Activated naive CD4-positive, alpha-beta T cell treated with anti-CD3 and anti-CD28 coated beads, Interleukin-2, amount 10 ng/mL, durations not matched to agents 7 days and 5 days (primary cell): ENCODE results near the gene MN1.

Experiments used
- CTCF ChIA-PET: fragments of 350-600 bp; sonication (Branson Sonifier 250); formaldehyde crosslinking; loops from one replicate; lab custom pipeline; 2021; ENCODE audit warnings: antibody characterized with exemption; lab: Charles Lee
- DNase-seq: peaks from one replicate; pipeline ENCODE4 v3.0.0-alpha.2; 2020
- H3K27ac Mint-ChIP-seq: one replicate; pipeline ENCODE4 v1.8.0; 2021; ENCODE audit warnings: mild to moderate bottlenecking, moderate library complexity, mixed read lengths
- H3K27me3 Mint-ChIP-seq: one replicate; pipeline ENCODE4 v1.8.0; 2021; ENCODE audit warnings: mild to moderate bottlenecking, mixed read lengths
- H3K36me3 Mint-ChIP-seq: one replicate; pipeline ENCODE4 v1.8.0; 2021; ENCODE audit warnings: mixed read lengths
- H3K4me1 Mint-ChIP-seq: one replicate; pipeline ENCODE4 v1.8.0; 2021; ENCODE audit warnings: mixed read lengths
- H3K4me3 Mint-ChIP-seq: one replicate; pipeline ENCODE4 v1.8.0; 2021; ENCODE audit warnings: mild to moderate bottlenecking, moderate library complexity, mixed read lengths
- H3K9me3 Mint-ChIP-seq: one replicate; pipeline ENCODE4 v1.8.0; 2021; ENCODE audit warnings: mixed read lengths

The MN1 gene

DNA sequence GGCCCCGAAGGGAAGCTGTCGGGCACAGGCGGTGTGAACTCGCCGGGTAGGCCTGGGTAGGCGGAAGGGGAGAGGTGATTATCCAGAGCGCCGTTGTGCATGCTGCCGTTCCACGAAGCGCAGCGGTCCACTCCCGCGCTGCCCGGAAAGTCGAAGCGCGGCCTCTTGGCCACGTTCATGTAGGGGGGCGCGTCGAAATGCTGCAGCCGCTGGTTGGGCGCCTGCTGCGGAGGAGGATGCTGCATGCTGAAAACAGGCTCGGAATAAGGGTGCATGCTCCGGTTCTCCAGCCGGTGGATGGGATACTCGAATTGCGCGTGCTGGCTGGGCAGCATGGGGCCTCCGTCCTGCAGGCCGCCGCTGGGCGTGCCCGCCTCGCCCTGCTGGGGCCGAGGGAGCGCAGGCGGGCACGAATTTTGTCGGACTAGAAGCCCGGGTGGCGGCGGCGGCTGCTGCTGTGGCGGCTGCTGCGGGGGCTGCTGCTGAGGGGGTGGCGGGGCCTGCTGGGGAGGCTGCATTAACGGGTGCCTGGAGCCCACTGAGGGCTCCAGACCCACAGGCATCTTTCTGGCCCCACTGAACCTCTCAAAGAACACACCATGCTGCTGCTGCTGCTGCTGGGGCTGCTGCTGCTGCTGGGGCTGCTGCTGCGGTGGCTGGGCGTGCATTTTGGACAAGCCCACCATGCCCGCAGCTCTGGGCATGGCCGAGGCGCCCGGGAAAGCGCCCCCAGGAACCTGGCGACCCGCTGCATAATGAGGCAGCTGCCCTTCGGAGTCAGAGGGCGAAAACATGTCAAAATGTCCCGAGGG is 2.3 kb downstream of the MN1 start:
- Mint-ChIP-seq H3K36me3 (no peaks in the 10 kb centered on the region), H3K27me3 (peaks cover 51% of the 10 kb centered on the region), H3K27ac (no peak overlapping the region), H3K4me3 (peak overlapping the region; percentile 37), H3K9me3 (no peaks in the 10 kb centered on the region), H3K4me1 (peaks cover 14% of the 10 kb centered on the region)
- CTCF ChIA-PET: no interaction called here
- no peak for DNase-seq

DNA sequence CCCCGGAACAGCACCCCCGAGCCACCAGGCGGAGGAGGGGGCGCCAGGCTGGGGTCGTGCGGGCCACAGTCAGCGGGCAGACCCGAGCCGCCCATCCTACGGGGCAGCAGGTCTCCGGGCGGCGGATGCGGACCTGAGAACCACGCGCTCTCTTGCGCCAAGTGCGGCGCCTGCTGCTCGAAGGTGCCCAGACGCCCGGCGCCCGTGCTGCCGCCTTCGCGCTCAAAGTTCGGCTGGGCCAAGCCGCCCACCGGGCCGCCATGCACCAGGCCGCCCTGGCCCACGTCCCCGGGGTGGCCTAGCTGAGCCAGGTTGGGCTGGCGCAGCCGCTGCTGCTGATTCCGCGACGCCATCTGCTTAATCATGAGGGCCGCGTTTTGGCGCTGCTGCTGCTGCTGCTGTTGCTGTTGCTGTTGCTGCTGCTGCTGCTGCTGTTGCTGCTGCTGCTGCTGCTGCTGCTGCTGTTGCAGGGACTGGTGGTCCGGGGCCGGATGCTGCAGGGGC is 3.0 kb downstream of the MN1 start:
- no peaks in the 10 kb centered on the region for H3K9me3 Mint-ChIP-seq
- H3K4me3 Mint-ChIP-seq: peak overlapping the region; percentile 37
- H3K36me3 Mint-ChIP-seq: no peaks in the 10 kb centered on the region
- H3K27me3 Mint-ChIP-seq: peaks cover 45% of the 10 kb centered on the region
- DNase-seq: no peak
- H3K4me1 Mint-ChIP-seq: peaks cover 14% of the 10 kb centered on the region
- H3K27ac Mint-ChIP-seq: no peak overlapping the region
- CTCF ChIA-PET: no interaction called here

DNA sequence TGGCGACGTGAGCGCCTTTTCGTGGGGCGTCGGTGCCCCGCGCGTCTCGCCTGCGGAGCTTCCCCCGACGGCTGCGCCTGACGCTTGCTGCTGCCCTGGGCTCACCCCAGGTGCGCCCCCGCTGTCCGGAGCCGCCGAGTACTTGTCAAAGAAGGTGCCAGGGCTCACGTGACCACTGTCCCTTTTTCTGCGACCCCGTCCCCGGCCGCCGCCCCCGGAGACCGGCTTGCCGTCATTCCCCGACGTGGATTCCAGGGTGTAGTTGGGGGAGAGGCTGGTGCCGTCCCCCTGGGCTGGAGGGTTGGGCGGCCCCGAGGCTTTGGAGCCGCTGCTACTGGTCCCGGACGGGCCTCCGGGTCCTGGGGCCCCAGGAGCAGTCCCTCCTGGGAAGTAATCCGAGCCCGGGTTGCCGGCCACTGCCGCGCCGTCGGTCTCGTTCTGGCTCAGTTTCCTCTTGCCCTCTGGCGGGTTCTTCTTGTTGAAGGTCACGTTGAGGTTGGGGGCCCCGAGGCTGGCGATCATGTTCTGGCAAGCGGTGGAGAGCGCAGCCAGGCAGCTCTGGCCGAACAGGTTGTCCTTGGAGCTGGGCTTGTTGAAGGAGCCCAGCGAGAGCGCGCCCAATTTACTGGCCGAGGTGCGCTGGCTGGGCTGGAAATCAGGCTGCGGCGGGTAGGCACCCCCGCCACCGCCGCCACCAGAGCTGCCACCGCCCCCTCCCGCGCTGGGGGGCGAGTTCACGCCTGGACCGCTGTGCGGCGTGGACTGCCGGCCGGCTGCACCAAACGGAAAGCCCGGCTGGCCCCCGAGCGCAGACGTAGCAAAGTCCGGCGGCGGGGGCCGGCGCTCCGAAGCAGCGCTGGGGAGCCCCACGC is 3.8 kb downstream of the MN1 start:
- H3K27me3 Mint-ChIP-seq: peaks cover 38% of the 10 kb centered on the region
- CTCF ChIA-PET: no interaction called here
- H3K4me3 Mint-ChIP-seq: no peak overlapping the region
- H3K27ac Mint-ChIP-seq: no peak overlapping the region
- no peaks in the 10 kb centered on the region for H3K36me3 Mint-ChIP-seq
- DNase-seq: no peak
- no peaks in the 10 kb centered on the region for H3K9me3 Mint-ChIP-seq
- peaks cover 11% of the 10 kb centered on the region for H3K4me1 Mint-ChIP-seq

DNA sequence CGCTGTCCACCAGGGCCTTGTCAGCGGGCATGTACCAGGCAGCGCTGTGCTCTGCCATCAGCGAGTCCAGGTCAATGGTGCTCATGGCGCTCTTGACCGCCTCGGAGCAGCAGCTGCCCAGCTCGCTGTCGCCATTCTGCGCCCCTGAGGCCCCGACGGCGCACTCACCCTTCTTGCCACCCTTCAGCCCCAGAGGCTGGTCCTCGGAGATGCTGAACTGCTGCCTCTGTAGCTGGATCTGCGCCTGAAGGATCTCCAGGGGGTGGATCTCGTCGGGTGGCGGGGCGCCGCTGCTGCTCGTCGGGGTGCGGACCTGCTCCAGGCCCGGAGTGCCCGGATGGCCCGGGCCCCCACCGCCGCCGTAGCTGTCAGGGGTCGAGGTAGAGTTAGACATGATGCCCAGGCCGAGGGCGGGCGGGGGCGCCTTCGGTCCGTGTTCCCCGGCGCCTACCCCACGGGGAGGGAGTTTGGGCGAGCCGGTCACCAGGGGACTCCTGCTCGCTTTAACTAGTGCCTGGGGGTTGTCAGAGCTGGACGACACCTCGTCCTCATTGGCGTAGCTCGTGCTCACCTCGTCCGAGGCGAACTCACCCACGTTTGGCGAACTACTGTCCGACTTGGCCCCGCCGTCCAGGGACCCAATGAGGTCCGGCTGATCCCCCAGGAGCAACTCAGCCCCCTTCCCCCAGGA is 4.6 kb downstream of the MN1 start:
- no peak overlapping the region for H3K27ac Mint-ChIP-seq
- no peak overlapping the region for H3K4me3 Mint-ChIP-seq
- DNase-seq: no peak
- CTCF ChIA-PET: no interaction called here
- H3K36me3 Mint-ChIP-seq: no peaks in the 10 kb centered on the region
- peaks cover 4% of the 10 kb centered on the region for H3K4me1 Mint-ChIP-seq
- H3K9me3 Mint-ChIP-seq: no peaks in the 10 kb centered on the region
- H3K27me3 Mint-ChIP-seq: peaks cover 31% of the 10 kb centered on the region

DNA sequence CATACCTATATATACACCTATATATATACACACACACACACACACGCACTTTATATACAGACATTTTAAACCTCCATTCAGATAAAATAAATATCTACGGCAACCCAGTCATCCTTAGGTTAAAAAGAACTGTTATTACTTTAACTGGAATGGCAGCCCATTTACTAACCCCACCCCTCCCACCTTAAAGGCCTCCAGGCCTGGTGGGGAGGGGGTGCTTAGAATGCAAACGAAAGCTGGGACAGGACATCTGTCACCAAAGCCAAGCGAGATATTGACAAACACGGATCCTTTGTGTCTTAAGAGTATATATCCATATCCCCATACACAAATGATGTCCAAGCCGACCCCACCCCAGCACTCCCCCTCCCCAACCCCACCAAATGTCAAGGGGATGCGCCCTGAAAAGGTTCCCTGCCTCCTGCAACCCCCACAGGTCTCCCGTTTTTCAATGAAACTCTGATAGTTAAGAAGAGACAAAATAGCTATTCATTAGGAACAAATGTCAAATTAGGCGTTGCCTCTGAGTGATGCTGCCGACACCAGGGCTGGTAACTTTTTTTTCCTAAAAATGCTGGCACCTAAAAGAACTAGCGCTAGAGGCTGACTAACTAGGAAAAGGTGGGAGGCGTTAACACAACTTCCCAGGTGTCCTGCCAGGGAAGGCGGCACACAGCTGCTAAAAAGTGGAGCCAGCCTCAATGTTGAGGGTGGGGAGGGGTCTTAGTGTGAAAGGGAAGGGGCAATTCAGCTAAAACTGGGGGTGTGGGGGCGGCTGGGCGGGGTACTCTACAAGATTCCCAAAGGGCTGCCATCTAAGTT is 5.6 kb downstream of the MN1 start:
- no peak overlapping the region for H3K27ac Mint-ChIP-seq
- H3K9me3 Mint-ChIP-seq: no peaks in the 10 kb centered on the region
- no peaks in the 10 kb centered on the region for H3K36me3 Mint-ChIP-seq
- CTCF ChIA-PET: no interaction called here
- no peak overlapping the region for H3K4me3 Mint-ChIP-seq
- DNase-seq: no peak
- peaks cover 2% of the 10 kb centered on the region for H3K4me1 Mint-ChIP-seq
- H3K27me3 Mint-ChIP-seq: peaks cover 21% of the 10 kb centered on the region

DNA sequence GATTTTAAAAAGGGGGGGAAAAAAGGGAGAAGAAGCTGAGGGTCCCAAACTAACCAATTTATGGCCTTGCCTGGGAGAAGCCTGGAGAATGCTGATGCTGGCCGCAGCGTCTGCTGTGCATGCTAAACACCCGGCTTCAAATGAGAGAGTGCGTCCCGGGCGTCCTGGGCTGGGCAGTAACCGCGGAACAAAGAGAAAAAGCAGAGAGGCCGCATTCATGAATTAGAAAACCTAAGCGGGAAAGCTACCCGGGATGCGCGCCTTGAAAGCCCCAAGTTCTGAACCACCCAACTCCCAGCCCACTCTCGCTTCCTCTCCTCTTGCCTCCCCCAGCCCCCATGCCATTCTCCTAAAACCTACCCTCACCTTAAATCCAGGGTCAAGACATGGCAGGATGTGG is 6.5 kb downstream of the MN1 start:
- H3K9me3 Mint-ChIP-seq: no peaks in the 10 kb centered on the region
- peaks cover 12% of the 10 kb centered on the region for H3K27me3 Mint-ChIP-seq
- DNase-seq: no peak
- H3K4me3 Mint-ChIP-seq: no peak overlapping the region
- no peak overlapping the region for H3K27ac Mint-ChIP-seq
- CTCF ChIA-PET: no interaction called here
- H3K36me3 Mint-ChIP-seq: no peaks in the 10 kb centered on the region
- H3K4me1 Mint-ChIP-seq: peaks cover 2% of the 10 kb centered on the region

DNA sequence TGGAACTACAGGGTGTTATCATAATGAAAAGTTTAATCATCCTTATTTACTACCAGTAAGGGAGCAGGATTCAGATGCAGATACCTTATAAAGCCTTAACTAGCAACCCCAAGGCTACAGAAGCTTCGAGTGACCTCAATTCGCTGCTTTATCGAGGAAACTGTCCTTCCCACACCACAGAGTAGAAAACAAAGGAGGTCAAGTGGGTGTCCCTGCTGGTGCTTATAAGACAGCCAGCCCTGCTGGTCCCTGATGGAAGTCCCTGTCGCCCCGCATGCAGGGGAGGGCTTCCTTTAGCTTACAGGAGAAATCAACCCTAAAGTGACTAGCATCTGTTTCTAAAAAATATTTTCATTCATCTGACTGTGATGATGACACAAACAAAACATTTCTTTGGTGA is 7.3 kb downstream of the MN1 start:
- peaks cover 2% of the 10 kb centered on the region for H3K4me1 Mint-ChIP-seq
- no peak overlapping the region for H3K27ac Mint-ChIP-seq
- CTCF ChIA-PET: no interaction called here
- H3K27me3 Mint-ChIP-seq: peaks cover 6% of the 10 kb centered on the region
- DNase-seq: no peak
- H3K9me3 Mint-ChIP-seq: no peaks in the 10 kb centered on the region
- no peaks in the 10 kb centered on the region for H3K36me3 Mint-ChIP-seq
- H3K4me3 Mint-ChIP-seq: no peak overlapping the region

DNA sequence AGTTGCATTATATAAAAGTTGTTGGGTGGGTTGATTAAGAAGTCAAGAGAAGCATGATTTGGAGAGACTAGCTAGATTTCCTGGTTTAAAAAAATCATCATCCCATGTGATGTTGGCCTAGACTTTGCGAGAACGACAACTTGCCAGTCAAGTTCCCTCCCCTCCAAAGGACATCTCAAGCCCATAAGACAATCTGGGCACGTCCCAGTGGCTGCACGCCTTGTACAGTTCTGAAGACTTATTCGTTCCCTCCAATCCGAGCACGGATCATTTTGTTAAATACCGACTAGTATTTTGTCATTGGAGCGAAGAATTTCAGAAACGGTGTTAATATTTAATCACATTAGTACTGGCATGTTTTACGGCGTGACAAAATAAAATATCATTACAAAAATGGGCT is 8.0 kb downstream of the MN1 start:
- CTCF ChIA-PET: no interaction called here

DNA sequence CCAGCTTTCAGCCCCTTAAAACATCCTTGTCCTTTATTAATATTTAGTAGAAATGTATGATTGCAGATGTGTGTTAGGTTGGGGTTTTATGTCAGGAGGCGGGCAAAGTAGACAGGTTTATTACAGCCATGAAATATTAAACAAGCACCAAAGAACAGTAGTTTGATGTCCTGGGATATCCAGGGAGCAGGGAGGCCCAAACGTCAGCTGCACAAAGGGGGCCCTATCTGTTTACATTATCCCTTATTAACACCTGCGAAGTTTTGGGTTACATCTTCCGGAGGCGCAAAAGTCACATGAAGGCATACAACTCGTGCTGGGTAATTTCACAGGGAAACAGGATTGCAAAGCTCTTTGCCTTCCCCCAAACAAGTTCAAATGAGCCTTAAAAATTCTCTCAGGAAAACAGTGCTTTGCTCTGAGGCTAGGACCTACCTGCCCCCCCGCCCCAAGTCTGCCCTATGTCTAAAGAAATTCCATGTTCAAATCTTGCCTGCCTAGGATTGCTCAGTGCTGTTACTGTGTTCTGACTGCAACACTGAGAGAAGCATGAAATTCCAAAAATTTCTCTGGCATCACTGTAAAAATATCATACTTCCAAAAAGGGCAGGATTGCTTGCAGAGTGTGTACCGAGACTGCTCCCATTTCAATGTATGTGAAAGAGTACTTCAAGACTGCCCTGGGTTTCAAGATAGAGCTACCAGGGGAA is 8.9 kb downstream of the MN1 start:
- no peak overlapping the region for H3K27ac Mint-ChIP-seq
- DNase-seq: no peak
- no peaks in the 10 kb centered on the region for H3K4me1 Mint-ChIP-seq
- no peaks in the 10 kb centered on the region for H3K9me3 Mint-ChIP-seq
- H3K27me3 Mint-ChIP-seq: peaks cover 10% of the 10 kb centered on the region
- CTCF ChIA-PET: no interaction called here
- H3K36me3 Mint-ChIP-seq: no peaks in the 10 kb centered on the region
- H3K4me3 Mint-ChIP-seq: no peak overlapping the region

More for the DNA sequence above, 8.0 kb downstream of the MN1 start:
- Mint-ChIP-seq H3K4me3 (no peak overlapping the region), H3K4me1 (no peaks in the 10 kb centered on the region), H3K9me3 (no peaks in the 10 kb centered on the region), H3K36me3 (no peaks in the 10 kb centered on the region), H3K27ac (no peak overlapping the region), H3K27me3 (peaks cover 5% of the 10 kb centered on the region)
- DNase-seq: no peak

DNA sequence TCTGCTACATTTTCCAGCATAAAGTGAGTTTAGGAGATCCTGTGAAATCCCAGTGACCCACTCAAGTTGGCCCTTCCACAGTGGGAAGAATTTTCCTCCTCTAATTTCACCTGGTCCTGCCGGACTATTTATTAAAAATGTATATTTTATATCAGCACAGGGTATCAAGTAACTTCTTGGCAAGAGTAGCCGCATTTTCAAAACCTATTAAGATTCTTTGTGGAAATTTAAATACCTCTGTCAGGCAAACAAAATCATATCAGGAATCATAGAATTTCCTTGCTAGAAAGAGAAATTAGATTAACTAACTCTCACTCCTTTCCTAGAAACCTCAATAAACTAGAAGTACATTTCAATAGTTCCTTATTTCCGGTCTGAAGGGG is 9.7 kb downstream of the MN1 start:
- Mint-ChIP-seq H3K4me3 (no peak overlapping the region), H3K36me3 (no peaks in the 10 kb centered on the region), H3K4me1 (no peaks in the 10 kb centered on the region), H3K27me3 (peaks cover 10% of the 10 kb centered on the region), H3K27ac (no peak overlapping the region), H3K9me3 (no peaks in the 10 kb centered on the region)
- CTCF ChIA-PET: no interaction called here
- DNase-seq: no peak

DNA sequence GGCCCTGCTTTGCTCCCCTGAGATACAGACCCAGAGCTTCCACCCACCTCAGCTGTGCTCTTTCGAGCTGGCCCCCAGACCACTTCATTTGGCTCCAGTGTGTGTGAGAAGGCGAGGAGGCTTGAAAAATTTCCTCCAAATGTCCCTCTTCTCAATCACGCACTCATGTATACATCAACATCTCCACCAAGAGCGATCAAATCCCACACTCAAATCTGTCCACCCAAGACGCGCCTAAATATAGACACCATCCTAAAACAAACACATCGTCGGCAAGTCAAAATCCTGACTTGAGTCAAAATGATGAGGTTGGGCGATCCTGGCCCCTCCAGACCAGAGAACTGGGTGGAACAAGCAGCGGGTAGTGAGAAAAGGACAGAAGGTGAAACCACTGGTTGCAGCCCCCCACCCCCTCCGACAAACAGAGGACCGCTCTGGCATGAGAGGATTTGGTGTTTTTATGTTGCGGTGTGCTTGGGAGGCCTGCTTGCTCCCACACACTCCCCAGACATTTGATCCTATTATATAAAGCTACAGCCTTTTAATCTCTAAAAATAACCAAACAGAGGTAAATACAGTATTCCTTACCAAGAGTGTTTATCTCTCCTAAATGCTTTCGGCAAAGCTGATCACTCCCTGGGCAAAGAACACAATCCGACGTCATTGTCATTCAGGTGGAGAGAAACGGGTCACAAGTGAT is 10.2 kb downstream of the MN1 start:
- H3K36me3 Mint-ChIP-seq: no peaks in the 10 kb centered on the region
- CTCF ChIA-PET: no interaction called here
- no peaks in the 10 kb centered on the region for H3K9me3 Mint-ChIP-seq
- peaks cover 12% of the 10 kb centered on the region for H3K27me3 Mint-ChIP-seq
- no peak for DNase-seq
- H3K4me3 Mint-ChIP-seq: no peak overlapping the region
- no peak overlapping the region for H3K27ac Mint-ChIP-seq
- no peaks in the 10 kb centered on the region for H3K4me1 Mint-ChIP-seq

DNA sequence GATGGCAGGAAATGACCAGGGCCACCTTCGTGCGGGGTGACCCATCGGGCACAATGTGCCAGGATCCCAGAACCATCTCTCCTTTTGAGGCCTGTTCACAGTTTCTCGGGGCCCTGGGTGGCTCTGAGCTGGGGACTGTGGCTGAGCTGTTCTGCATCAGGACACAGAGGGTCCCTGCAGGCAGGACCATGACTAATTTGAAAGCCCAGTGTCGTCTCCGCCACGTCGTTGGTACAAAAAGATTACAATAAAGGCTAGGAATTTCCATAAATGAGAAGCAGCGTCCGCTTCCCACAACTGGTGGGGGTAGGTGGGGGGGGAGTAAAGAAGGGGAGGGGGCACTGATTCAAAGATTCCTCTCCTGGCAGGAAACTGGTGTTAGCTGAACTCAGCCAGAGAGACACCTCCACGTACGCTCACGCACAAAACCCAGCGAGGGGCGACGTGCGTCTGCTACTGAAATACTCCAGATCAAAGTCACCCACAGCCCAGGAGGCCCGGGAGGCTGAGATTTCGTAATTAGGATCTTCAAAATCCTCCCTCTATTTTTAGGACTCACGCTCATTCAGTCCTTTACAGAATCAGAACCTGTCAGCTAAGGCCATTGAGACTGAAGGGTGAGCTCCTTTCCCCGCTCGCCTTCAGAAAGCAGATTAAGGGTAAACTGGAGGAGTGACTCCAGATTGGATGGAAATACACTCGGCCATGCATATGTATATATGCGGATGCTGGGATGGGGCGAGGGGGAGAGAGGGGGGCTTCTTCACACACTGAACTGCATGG is 11.0 kb downstream of the MN1 start:
- H3K27ac Mint-ChIP-seq: no peak overlapping the region

More for the DNA sequence above, 11.0 kb downstream of the MN1 start:
- H3K27me3 Mint-ChIP-seq: peaks cover 17% of the 10 kb centered on the region
- no peaks in the 10 kb centered on the region for H3K9me3 Mint-ChIP-seq
- CTCF ChIA-PET: no interaction called here
- no peak overlapping the region for H3K4me3 Mint-ChIP-seq
- no peaks in the 10 kb centered on the region for H3K4me1 Mint-ChIP-seq
- H3K36me3 Mint-ChIP-seq: no peaks in the 10 kb centered on the region
- no peak for DNase-seq
